CD4-positive, alpha-beta T cell (primary cell): Measurements from ENCODE around the gene SSUH2. TPM values are rescaled to one million over a fixed set of nuclear protein-coding genes. Genes with fewer than 3 reads are reported as not detected.

ENCODE experiments used
- ATAC-seq: fragments of 200-7000 bp; cut with Tn5 transposase; one replicate; pipeline ENCODE4 v1.10.0; 2022; ENCODE audit warnings: mild to moderate bottlenecking; ENCODE audit not compliant: poor library complexity
- CTCF ChIA-PET: fragments of 350-600 bp; sonication (Branson Sonifier 250); formaldehyde crosslinking; loops from one replicate; lab custom pipeline; 2021; ENCODE audit warnings: antibody characterized with exemption, inconsistent platforms; lab: Charles Lee
- POLR2A ChIA-PET: fragments of 350-600 bp; sonication (Branson Sonifier 250); formaldehyde crosslinking; loops from one replicate; lab custom pipeline; 2021; ENCODE audit warnings: antibody characterized with exemption, inconsistent platforms; lab: Charles Lee
- DNase-seq, 14 experiments: peaks; one replicate each; pipeline ENCODE4 v3.0.0-alpha.2; 2013 to 2020; ENCODE audit warnings: mixed read lengths in 2 of 14
- H3K27ac ChIP-seq, 2 donors: one replicate each; pipeline versions ENCODE4 v1.5.1 to v1.7.0; 2013; ENCODE audit warnings: low read length in 2 of 2, low read depth in 1 of 2, mild to moderate bottlenecking in 1 of 2
- H3K27me3 ChIP-seq, 2 experiments: 1 replicate in 1 of 2; 2 replicates in 1 of 2; pipeline versions ENCODE4 v1.6.1 to v1.7.0; 2013; ENCODE audit warnings: low read length in 2 of 2, control low read depth in 1 of 2, mild to moderate bottlenecking in 1 of 2, moderate library complexity in 1 of 2; ENCODE audit not compliant: insufficient read depth in 2 of 2, control insufficient read depth in 1 of 2
- H3K36me3 ChIP-seq: one replicate; pipeline ENCODE4 v1.6.1; 2013; ENCODE audit warnings: low read length, control low read depth; ENCODE audit not compliant: insufficient read depth
- H3K4me1 ChIP-seq: one replicate; pipeline ENCODE4 v1.6.1; 2013; ENCODE audit warnings: low read length, control low read depth; ENCODE audit not compliant: insufficient read depth
- H3K4me3 ChIP-seq: one replicate; pipeline ENCODE4 v1.5.1; 2013; ENCODE audit warnings: mild to moderate bottlenecking, low read length, moderate library complexity
- H3K9me3 ChIP-seq, 2 experiments: 1 replicate in 1 of 2; 2 replicates in 1 of 2; pipeline versions ENCODE4 v1.6.1 to v1.7.0; 2013; ENCODE audit warnings: low read length in 2 of 2, mild to moderate bottlenecking in 2 of 2, control low read depth in 1 of 2, moderate library complexity in 1 of 2; ENCODE audit not compliant: control insufficient read depth in 1 of 2, insufficient read depth in 1 of 2
- H3K27ac Mint-ChIP-seq: one replicate; pipeline ENCODE4 v1.8.0; 2020; ENCODE audit warnings: mixed read lengths
- H3K27me3 Mint-ChIP-seq: one replicate; pipeline ENCODE4 v1.8.0; 2021; ENCODE audit warnings: mixed read lengths
- H3K36me3 Mint-ChIP-seq: one replicate; pipeline ENCODE4 v1.8.0; 2021; ENCODE audit warnings: low read depth, mixed read lengths
- H3K4me1 Mint-ChIP-seq: one replicate; pipeline ENCODE4 v1.8.0; 2021; ENCODE audit warnings: low read depth, mixed read lengths
- H3K4me3 Mint-ChIP-seq: one replicate; pipeline ENCODE4 v1.8.0; 2020; ENCODE audit warnings: mild to moderate bottlenecking, mixed read lengths
- H3K9me3 Mint-ChIP-seq: one replicate; pipeline ENCODE4 v1.8.0; 2020; ENCODE audit warnings: mixed read lengths
- CTCF ChIP-seq: fragments of 200-600 bp; IDR thresholded peaks from one replicate; pipeline ENCODE4 v1.8.0; 2022; ENCODE audit warnings: antibody characterized with exemption, mild to moderate bottlenecking
- intact Hi-C, 2 experiments: fragments of 100-400 bp; cut with DNase I in 1 of 2; cut with micrococcal nuclease in 1 of 2; formaldehyde crosslinking; loops; one replicate each; pipeline versions ENCODE4 v1.15.1 to v1.9.0; 2023 to 2025; cut with DNase I, micrococcal nuclease
- total RNA-seq, 174 experiments: library from RNA in 2 of 174; stranded (reverse) in 2 of 174; gene quantifications; one replicate each; pipeline ENCODE4 v1.2.3 and lab custom pipeline; 2021 to 2026

Gene SSUH2
- total RNA-seq, 2 experiments from 2014 or later, result not detected

- no peaks in the 10 kb centered on the region for H3K36me3 Mint-ChIP-seq
- no peaks in the 10 kb centered on the region for H3K4me1 Mint-ChIP-seq
- Histone ChIP-seq H3K4me1 (no peaks in the 10 kb centered on the region), H3K36me3 (no peaks in the 10 kb centered on the region), H3K9me3 (peaks cover 0 to 9% of the 10 kb centered on the region in 2 experiments), H3K27ac (no peak overlapping the region), H3K4me3 (no peak overlapping the region), H3K27me3 (peaks cover 0 to 8% of the 10 kb centered on the region in 2 experiments)
- no peak overlapping the region for H3K4me3 Mint-ChIP-seq
- no peak for TF ChIP-seq CTCF
- H3K27ac Mint-ChIP-seq, result no peak overlapping the region
- no peak for ATAC-seq
- intact Hi-C loops, result no loop called here
- DNase-seq, result no peak
- ChIA-PET POLR2A (no interaction called here), CTCF (no interaction called here)
- no peaks in the 10 kb centered on the region for H3K9me3 Mint-ChIP-seq
- H3K27me3 Mint-ChIP-seq, result peaks cover 34% of the 10 kb centered on the region
Observed at GRCh38 chr3:8649757-8650156, 5.2 kb upstream of the SSUH2 start.

GRCh38 chr3:8648909-8649741 is 4.5 kb upstream of the SSUH2 start:
- no peaks in the 10 kb centered on the region for H3K4me1 Mint-ChIP-seq
- POLR2A ChIA-PET, result no interaction called here
- H3K4me1 ChIP-seq, result no peaks in the 10 kb centered on the region
- H3K27me3 ChIP-seq, result peaks cover 0 to 8% of the 10 kb centered on the region in 2 experiments
- no peak for DNase-seq
- no peaks in the 10 kb centered on the region for H3K36me3 Mint-ChIP-seq
- peaks cover 0 to 9% of the 10 kb centered on the region in 2 experiments for H3K9me3 ChIP-seq
- H3K27ac Mint-ChIP-seq, result no peak overlapping the region
- peaks cover 40% of the 10 kb centered on the region for H3K27me3 Mint-ChIP-seq
- no peak for ATAC-seq
- intact Hi-C loops, result no loop called here
- no peaks in the 10 kb centered on the region for H3K36me3 ChIP-seq
- H3K27ac ChIP-seq, result no peak overlapping the region
- CTCF ChIA-PET, result no interaction called here
- no peak overlapping the region for H3K4me3 Mint-ChIP-seq
- no peaks in the 10 kb centered on the region for H3K9me3 Mint-ChIP-seq
- H3K4me3 ChIP-seq, result no peak overlapping the region
- TF ChIP-seq CTCF, result no peak

GRCh38 chr3:8647137-8647985 is 2.8 kb upstream of the SSUH2 start:
- ATAC-seq, result no peak
- Mint-ChIP-seq H3K4me1 (no peaks in the 10 kb centered on the region), H3K27ac (no peak overlapping the region), H3K36me3 (no peaks in the 10 kb centered on the region), H3K4me3 (no peak overlapping the region), H3K9me3 (no peaks in the 10 kb centered on the region), H3K27me3 (peaks cover 42% of the 10 kb centered on the region)
- H3K36me3 ChIP-seq, result no peaks in the 10 kb centered on the region
- ChIA-PET POLR2A (no interaction called here), CTCF (no interaction called here)
- no peak overlapping the region for H3K27ac ChIP-seq
- TF ChIP-seq CTCF, result no peak
- no peaks in the 10 kb centered on the region for H3K4me1 ChIP-seq
- peaks cover 0 to 5% of the 10 kb centered on the region in 2 experiments for H3K27me3 ChIP-seq
- no peak for DNase-seq
- H3K9me3 ChIP-seq, result peaks cover 0 to 9% of the 10 kb centered on the region in 2 experiments
- intact Hi-C loops, result no loop called here
- no peak overlapping the region for H3K4me3 ChIP-seq
